ENCODE results near the gene BFSP2.

The BFSP2 gene

GRCh38 chr3:133418361-133418760 lies 18.5 kb downstream of the BFSP2 start:
- no peak for DNase-seq (ENCODE audit: low read depth)

- no peak for DNase-seq (ENCODE audit: low read depth)
Measured at GRCh38 chr3:133419151-133419909, 19.5 kb downstream of the BFSP2 start.

- no peak for DNase-seq (ENCODE audit: low read depth)
Measured at GRCh38 chr3:133424937-133425869, 25.3 kb downstream of the BFSP2 start.

DNA sequence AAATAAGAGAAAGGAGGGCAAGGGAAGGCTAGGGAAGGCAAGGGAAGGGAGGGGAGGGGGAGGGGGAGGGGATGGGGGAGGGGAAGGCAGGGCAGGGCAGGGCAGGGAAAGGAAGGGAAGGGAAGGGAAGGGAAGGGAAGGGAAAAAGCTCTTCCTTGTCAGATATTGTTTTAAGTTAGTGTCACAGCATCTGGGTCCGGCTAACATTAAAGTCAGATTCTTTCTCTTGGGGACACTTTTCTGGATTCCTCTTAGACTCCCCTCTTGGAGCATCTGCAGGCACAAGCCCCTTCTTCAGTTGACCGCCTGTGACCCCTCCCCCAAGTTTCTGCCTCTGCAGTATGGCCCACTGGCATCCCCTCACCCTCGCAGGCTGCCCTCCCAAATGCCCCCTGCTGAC lies 26.0 kb downstream of the BFSP2 start:
- DNase-seq (ENCODE audit: low read depth): no peak

GRCh38 chr3:133426721-133427120 lies 26.9 kb downstream of the BFSP2 start:
- DNase-seq (ENCODE audit: low read depth): no peak

- no peak for DNase-seq (ENCODE audit: low read depth)
Measured at GRCh38 chr3:133428552-133428951, 28.7 kb downstream of the BFSP2 start.

- no peak for DNase-seq (ENCODE audit: low read depth)
Measured at GRCh38 chr3:133429063-133429462, 29.2 kb downstream of the BFSP2 start.

DNA sequence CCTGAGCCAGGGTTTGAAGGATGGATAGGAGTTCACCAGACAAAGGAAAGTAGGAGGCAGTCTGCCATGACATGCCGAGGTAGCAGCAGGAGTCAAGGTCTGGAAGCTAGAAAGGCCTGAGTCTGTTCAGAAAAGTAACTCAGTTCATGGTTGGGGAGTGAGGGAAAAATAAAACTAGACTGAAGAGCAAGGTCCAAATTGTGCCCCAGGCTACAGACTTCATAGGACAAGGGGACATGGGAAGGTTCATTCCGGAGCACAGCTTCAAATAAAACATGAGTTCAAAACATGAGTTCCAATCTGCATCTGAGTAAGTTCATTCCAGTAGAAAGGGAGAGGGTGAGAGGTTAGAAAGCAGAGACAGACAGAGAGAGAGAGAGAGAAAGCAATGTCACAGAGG lies 39.7 kb downstream of the BFSP2 start:
- DNase-seq (ENCODE audit: low read depth): no peak

DNA sequence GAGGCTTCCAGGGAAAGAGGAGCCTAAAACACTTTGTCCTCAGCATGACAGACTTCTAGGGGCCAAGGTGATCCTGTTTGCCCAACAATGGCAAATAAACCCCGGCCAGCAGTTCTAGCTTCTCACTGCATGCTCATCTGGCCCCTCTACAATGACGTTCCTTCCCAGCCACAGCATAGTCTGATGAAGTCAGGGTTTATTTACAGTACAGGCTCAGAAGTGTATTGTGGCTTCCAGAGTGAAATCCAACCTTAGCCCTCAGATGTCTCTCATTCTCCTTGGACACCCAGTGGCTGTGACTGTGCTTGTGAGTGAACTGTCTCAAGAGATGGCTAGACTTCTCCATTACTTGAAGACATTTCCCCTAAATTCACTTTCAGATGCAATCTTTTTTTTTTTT lies 40.8 kb downstream of the BFSP2 start:
- no peak for DNase-seq (ENCODE audit: low read depth)

DNA sequence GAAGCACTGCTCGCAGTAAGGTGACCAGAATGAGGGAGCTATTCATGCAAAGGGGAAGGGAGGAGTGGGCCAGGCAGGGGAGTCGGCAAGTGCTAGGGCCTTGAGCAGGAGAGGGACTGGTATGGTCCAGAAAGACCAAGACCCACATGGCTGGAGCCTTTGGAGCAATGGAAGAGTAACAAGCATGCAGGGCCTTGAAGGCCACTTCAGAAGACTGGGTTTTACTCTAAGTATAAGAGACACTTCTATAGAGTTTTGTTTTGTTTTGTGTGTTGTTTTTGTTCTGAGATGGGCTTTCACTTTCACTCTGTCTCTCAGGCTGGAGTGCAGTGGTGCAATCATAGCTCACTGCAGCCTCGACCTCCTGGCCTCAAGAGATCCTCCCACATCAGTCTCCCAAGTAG lies 42.0 kb downstream of the BFSP2 start:
- no peak for DNase-seq (ENCODE audit: low read depth)

DNA sequence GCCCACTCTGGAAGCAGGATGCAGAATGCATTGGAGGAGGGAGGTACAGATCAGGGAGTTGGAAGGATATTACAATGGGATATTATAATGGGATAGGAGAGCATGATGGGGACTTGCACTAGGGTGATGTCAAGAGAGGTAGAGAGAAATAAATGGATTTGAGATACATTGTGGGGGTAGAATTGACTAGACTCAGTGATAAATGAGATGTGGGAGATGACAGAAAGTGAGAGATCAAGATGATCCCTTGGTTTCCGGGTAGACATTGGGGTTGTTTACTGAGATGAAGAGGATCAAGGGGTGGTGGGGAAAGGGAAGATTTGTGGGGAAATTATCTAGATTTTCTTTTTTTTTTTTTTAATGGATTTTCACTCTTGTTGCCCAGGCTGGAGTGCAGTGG lies 42.7 kb downstream of the BFSP2 start:
- DNase-seq (ENCODE audit: low read depth): no peak

DNA sequence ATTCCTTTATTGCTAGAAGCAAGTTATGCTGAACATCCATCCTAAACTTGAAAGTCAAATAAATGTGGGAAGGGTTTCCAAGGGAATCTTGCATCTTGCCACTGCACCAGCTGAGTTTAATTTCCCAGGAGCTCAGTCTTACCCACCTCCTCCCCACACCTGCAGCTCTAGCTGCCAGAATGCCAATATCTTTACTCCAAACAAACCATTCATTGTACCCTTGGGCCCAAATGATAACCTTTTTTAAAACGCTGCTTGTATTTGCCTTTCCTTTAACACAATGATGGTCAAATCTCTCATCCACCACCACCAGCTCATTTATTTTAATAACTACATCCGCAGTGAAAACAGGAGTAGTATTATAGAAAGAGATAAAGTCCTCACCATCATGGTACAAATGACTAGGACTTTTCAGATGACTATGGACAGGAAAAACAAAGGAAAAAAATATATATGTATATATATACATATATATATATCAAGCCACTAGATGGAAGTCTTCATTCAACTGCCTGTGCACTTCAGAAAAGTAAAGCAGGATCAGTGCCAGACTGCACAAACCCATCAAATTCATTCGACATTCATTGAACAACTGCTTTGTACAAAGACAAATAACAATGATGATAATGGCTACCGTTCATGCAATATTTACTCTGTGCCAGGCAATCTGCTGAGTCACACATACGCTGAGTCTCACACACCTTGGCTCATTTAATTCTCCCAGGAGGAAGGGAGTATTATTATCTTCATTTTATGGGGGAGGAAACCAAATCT lies 44.0 kb downstream of the BFSP2 start:
- DNase-seq (ENCODE audit: low read depth): no peak

DNA sequence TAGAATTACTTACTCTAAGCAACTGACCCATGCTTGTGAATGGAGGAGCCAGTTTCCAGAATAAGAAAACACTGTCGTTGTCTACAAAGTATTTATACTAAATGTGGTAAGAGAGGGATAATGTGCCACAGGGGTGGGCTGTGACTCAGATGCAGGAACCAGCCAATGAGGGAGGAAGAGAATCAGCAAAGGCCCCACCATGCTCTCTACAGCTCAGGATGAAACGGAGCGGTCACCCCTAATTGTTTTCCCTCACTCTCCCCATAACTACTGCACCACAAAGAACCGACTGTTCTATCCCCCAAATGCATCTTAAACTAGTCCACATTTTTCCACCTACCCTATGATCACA lies 44.5 kb downstream of the BFSP2 start:
- DNase-seq (ENCODE audit: low read depth): no peak

DNA sequence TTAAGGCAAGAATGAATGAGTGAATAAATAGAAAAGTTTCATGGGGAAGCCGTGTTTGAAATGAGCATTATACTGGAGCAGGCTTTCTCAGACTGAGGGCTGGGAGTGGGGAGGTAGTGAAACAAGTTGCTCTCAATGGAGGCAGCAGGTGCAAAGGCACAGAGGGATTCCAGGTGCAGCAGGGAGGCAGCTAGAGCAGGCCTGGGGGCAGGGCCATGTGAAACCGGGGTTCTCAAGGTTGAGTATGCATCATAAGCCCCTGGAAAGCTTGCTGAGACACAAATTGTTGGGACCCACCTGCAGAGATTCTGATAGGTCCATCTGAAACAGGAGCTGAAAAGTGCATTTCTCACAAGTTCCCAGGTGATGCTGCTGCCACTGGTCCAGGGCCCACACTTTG lies 45.3 kb downstream of the BFSP2 start:
- no peak for DNase-seq (ENCODE audit: low read depth)

DNA sequence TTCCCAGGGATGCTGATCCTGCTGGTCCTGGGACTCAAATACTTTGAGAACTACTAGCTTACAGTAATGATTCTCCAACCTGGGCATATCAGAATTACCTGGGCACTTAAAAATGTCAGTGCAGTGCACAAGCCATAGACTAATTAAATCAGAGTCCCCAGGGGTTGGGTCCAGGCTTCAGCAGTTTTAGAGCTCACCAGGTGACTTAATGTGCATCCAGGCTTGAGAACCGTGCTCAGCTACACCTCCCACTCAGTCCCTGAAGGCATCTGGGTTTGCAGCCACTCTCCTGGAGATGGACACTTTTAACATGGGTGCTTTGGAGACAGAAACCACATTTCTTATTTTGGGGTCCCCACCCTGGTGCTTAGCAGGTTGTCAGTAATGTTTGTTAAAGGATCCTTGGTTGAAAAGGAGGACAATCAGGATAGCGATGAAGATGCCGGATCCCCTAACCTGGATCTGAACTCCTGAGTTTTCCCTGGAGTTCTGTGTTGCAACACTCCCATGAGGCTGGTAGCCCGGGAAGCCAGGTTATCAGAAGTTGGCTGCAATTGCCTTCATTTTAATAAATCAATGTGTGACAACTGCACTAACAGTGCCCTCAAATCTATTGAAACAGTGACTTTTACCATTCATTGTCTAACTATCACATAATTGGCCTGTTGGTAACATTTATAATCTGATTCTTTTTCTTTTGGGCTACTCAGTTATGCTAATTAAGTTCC lies 48.1 kb downstream of the BFSP2 start:
- no peak for DNase-seq (ENCODE audit: low read depth)

- DNase-seq (ENCODE audit: low read depth): peak; percentile 12
Measured at GRCh38 chr3:133448478-133449122, 48.7 kb downstream of the BFSP2 start.

DNA sequence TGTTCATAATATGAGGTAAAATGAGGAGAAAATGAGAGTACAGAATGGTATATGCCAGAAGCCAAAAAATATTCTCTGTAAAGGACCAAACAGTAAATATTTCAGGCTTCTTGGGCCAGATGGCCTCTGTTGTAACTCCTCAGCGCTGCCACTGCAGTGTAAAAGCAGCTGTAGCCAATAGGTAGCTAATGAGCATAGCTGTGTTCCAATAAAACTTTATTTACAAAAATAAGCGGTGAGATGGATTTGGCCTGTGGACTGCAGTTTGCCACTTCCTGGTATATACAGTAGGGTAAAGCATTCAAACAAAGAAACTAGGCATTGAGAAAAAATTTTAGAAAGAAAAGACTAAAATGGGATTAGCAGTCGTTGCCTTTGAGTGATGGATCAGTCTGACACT lies 51.5 kb downstream of the BFSP2 start:
- no peak for DNase-seq (ENCODE audit: low read depth)

- DNase-seq (ENCODE audit: low read depth): no peak
Measured at GRCh38 chr3:133452641-133453319, 52.9 kb downstream of the BFSP2 start.

DNA sequence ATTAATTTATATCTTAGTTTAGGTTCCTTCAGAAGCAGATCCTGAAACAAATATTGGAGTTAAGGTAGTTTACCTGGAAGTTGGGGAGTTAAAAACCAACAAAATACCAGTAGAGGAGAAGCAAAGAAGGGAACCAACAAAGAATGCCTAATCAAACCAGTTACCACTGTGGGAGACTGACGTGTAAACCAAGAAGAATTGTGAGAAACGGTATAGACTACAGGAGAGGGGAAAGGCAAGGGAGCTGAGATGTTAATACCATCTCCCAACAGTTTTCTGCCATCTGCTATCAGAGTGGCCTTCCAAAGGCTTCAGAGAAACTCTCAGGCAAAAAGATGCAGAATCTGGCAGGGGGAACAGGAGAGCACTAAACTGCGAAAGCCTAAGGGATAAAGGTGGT lies 53.5 kb downstream of the BFSP2 start:
- no peak for DNase-seq (ENCODE audit: low read depth)

DNA sequence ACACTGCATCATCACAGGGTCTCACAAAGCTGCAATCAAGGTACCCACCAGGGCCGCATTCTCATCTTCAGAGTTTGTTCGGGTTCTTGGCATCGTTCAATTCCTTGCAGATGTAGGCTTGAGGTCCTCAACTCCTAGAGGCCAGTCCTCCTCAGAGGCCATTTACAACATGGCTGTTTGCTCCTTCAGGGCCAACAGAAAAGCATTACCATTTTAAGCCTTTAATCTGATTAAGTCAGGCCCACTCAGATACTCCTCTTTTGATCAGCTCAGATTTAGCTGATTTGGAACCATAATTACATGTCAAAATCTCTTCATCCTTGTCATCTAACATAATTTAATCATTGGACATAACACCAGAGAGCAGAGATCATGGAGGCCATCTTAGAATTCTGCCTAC lies 55.4 kb downstream of the BFSP2 start:
- DNase-seq (ENCODE audit: low read depth): no peak

DNA sequence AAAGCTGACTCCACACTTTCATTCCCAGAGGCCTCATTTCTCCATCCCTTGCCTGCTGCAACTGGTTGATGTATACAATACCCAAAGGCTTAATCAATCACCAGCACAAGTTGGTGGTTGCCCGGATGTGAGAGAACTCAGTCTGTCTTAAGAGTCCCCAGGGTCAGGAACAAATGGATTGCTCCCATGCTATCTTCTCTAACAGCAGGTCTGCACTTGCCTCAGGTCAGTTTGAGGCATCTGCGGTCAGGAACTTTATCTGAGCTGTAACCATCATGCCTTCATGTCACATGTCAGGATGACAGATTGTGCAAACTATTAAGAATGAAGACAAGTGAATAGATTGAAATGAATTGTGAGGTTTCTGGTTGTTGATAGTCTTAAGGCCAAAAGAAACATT lies 56.1 kb downstream of the BFSP2 start:
- no peak for DNase-seq (ENCODE audit: low read depth)
